A673 (cell line): ENCODE data around the gene SMC4. TPM values are rescaled to one million over a fixed set of nuclear protein-coding genes. Genes with fewer than 3 reads are reported as not detected.

ENCODE experiments used
- BruUV-seq: library from RNA; stranded (reverse); fragments of 400-500 nt; replicated peaks from 2 replicates; lab custom pipeline; 2021; lab: Mats Ljungman, UMichigan
- CTCF ChIA-PET: fragments of 300-600 bp; sonication (Branson Sonifier 250); formaldehyde crosslinking; loops from one replicate; lab custom pipeline; 2022; ENCODE audit warnings: antibody characterized with exemption; lab: Charles Lee
- POLR2A ChIA-PET: fragments of 300-600 bp; sonication (Branson Sonifier 250); formaldehyde crosslinking; loops from one replicate; lab custom pipeline; 2022; ENCODE audit warnings: antibody characterized with exemption; ENCODE audit not compliant: low non-redundant PET; lab: Charles Lee
- DNase-seq: peaks from one replicate; pipeline ENCODE4 v3.0.0-alpha.2; 2015; ENCODE audit warnings: low spot score
- H3K27ac ChIP-seq: fragments of 200-600 bp; sonication (generic); 2 replicates; pipeline ENCODE4 v1.5.1; 2016; ENCODE audit warnings: mixed run types, low read depth, mild to moderate bottlenecking, mixed read lengths, antibody characterized with exemption, low read length; ENCODE audit not compliant: poor library complexity, severe bottlenecking
- H3K27me3 ChIP-seq: fragments of 200-600 bp; sonication (generic); replicated peaks from 2 replicates; pipeline ENCODE4 v1.6.1; 2017; ENCODE audit warnings: mixed run types, low read depth, mild to moderate bottlenecking, mixed read lengths, antibody characterized with exemption, low read length; ENCODE audit not compliant: insufficient read depth, poor library complexity
- H3K36me3 ChIP-seq: fragments of 200-600 bp; sonication (generic); 2 replicates; pipeline ENCODE4 v1.6.1; 2016; ENCODE audit warnings: mixed run types, mild to moderate bottlenecking, mixed read lengths, antibody characterized with exemption, low read length; ENCODE audit not compliant: insufficient read depth, poor library complexity, severe bottlenecking
- H3K4me1 ChIP-seq: fragments of 200-600 bp; sonication (generic); 2 replicates; pipeline ENCODE4 v1.6.1; 2017; ENCODE audit warnings: mixed run types, mild to moderate bottlenecking, mixed read lengths, antibody characterized with exemption, low read length; ENCODE audit not compliant: insufficient read depth, poor library complexity, severe bottlenecking
- H3K4me3 ChIP-seq: fragments of 200-600 bp; sonication (generic); 2 replicates; pipeline ENCODE4 v1.5.1; 2016; ENCODE audit warnings: low read depth, mixed run types, mild to moderate bottlenecking, mixed read lengths, low read length; ENCODE audit not compliant: poor library complexity, severe bottlenecking
- H3K9me3 ChIP-seq: fragments of 200-600 bp; sonication (generic); 2 replicates; pipeline ENCODE4 v1.6.1; 2016; ENCODE audit warnings: mixed run types, low read depth, mild to moderate bottlenecking, mixed read lengths, antibody characterized with exemption, low read length; ENCODE audit not compliant: poor library complexity, severe bottlenecking
- EZH2 ChIP-seq: fragments of 200-600 bp; sonication (generic); IDR thresholded peaks from 2 replicates; pipeline ENCODE4 v1.6.1; 2017; ENCODE audit warnings: borderline replicate concordance, low read depth, mild to moderate bottlenecking, mixed read lengths, antibody characterized with exemption, low read length; ENCODE audit not compliant: poor library complexity, severe bottlenecking
- intact Hi-C: fragments of 100-400 bp; cut with micrococcal nuclease; formaldehyde crosslinking; loops from one replicate; pipeline ENCODE4 v1.10.0; 2022; ENCODE audit not compliant: unreplicated experiment
- total RNA-seq: library from RNA; stranded (reverse); gene quantifications from 2 replicates; pipeline ENCODE4 v1.2.3, GENCODE V29; 2021
- TF ChIP-seq, protein P1 (sequence below): fragments of 300-800, 200-600 bp; sonication (generic); conservative IDR thresholded peaks from 2 replicates; pipeline ENCODE4 v1.5.1; 2017; ENCODE audit warnings: low read depth, mild to moderate bottlenecking, antibody characterized with exemption, low read length, moderate library complexity, mixed read lengths

Gene SMC4
- total RNA-seq, 1 experiment from 2014 or later: 209 TPM

DNA sequence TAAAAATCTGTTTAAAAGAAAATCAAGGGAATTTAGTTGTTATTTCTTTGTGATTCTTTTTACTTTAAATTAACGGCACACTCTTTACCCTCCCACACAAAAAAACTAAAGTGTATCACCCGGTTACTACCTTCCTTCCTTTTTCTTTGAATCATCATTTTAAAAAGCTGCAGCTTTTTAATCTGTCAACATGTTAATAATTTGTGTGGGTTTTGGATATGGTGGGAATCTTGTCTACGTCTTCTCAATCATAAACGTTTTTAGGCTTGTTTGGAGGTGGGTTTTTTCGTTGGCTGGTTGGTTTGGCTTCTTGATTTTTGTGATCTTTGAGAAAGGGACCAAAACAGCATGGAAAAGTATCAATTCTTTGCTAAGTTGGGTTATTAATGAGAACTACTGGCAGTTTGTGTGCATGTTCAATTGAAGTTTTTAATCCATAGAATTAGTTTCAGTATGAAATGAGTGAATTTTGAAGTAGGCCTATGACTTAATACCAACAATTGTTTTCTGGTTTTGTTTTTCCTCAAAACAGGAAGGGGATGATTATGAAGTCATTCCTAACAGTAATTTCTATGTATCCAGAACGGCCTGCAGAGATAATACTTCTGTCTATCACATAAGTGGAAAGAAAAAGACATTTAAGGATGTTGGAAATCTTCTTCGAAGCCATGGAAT is 4.5 kb downstream of the SMC4 start:
- ChIA-PET POLR2A (no interaction called here), CTCF (no interaction called here)
- Histone ChIP-seq H3K4me1 (peaks cover 12% of the 10 kb centered on the region), H3K27ac (peak overlapping the region; percentile 20), H3K36me3 (peaks cover 57% of the 10 kb centered on the region), H3K4me3 (peak overlapping the region; percentile 69), H3K9me3 (no peaks in the 10 kb centered on the region), H3K27me3 (no peaks in the 10 kb centered on the region)
- no peak for DNase-seq
- intact Hi-C loops: no loop called here
- no TSS peak for BruUV-seq
- TF ChIP-seq, protein P1, sequence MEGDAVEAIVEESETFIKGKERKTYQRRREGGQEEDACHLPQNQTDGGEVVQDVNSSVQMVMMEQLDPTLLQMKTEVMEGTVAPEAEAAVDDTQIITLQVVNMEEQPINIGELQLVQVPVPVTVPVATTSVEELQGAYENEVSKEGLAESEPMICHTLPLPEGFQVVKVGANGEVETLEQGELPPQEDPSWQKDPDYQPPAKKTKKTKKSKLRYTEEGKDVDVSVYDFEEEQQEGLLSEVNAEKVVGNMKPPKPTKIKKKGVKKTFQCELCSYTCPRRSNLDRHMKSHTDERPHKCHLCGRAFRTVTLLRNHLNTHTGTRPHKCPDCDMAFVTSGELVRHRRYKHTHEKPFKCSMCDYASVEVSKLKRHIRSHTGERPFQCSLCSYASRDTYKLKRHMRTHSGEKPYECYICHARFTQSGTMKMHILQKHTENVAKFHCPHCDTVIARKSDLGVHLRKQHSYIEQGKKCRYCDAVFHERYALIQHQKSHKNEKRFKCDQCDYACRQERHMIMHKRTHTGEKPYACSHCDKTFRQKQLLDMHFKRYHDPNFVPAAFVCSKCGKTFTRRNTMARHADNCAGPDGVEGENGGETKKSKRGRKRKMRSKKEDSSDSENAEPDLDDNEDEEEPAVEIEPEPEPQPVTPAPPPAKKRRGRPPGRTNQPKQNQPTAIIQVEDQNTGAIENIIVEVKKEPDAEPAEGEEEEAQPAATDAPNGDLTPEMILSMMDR: no peak
- no peak for TF ChIP-seq EZH2

- H3K4me1 ChIP-seq: peaks cover 3% of the 10 kb centered on the region
- CTCF ChIA-PET: interaction anchor here (0.6 kb wide), 1 partner anchor 69 kb away, joined by 3 read pairs; no protein-coding TSS in a partner anchor
- no TSS peak for BruUV-seq
- no peak for TF ChIP-seq EZH2
- TF ChIP-seq, protein P1: no peak
- H3K9me3 ChIP-seq: no peaks in the 10 kb centered on the region
- no peak overlapping the region for H3K4me3 ChIP-seq
- POLR2A ChIA-PET: interaction anchor here (0.7 kb wide), 2 partner anchors 25 to 37 kb away, joined by 10 to 12 read pairs; no protein-coding TSS in a partner anchor
- no peak for DNase-seq
- H3K27ac ChIP-seq: no peak overlapping the region
- H3K36me3 ChIP-seq: peaks cover 93% of the 10 kb centered on the region
- intact Hi-C loops: loop anchor here (5.0 kb wide), 2 partner anchors 248 to 378 kb away; no protein-coding TSS in a partner anchor
- no peaks in the 10 kb centered on the region for H3K27me3 ChIP-seq
Measured at GRCh38 chr3:160409812-160410610, 10.6 kb downstream of the SMC4 start.

GRCh38 chr3:160412477-160412876 is 13.0 kb downstream of the SMC4 start:
- no peak overlapping the region for H3K4me3 ChIP-seq
- no peaks in the 10 kb centered on the region for H3K9me3 ChIP-seq
- no peak overlapping the region for H3K27ac ChIP-seq
- POLR2A ChIA-PET: no interaction called here
- no peaks in the 10 kb centered on the region for H3K27me3 ChIP-seq
- DNase-seq: no peak
- peaks cover 94% of the 10 kb centered on the region for H3K36me3 ChIP-seq
- CTCF ChIA-PET: no interaction called here
- intact Hi-C loops: loop anchor here (5.0 kb wide), 2 partner anchors 250 to 380 kb away; no protein-coding TSS in a partner anchor
- H3K4me1 ChIP-seq: no peaks in the 10 kb centered on the region
- no TSS peak for BruUV-seq
- TF ChIP-seq EZH2: no peak
- TF ChIP-seq, protein P1: no peak
